IPS-18c (cell line): ENCODE results near the gene CD248.
A peak's percentile ranks its signal among the peaks of the same experiment; 100 is the strongest.

ENCODE experiments used
- H3K4me3 ChIP-seq: 2 replicates; pipeline ENCODE4 v1.7.0; 2013; ENCODE audit warnings: low read depth, mild to moderate bottlenecking, low read length, moderate library complexity; ENCODE audit not compliant: insufficient read depth
- H3K9me3 ChIP-seq: one replicate; pipeline ENCODE4 v1.6.1; 2013; ENCODE audit warnings: mild to moderate bottlenecking, low read length, moderate library complexity; ENCODE audit not compliant: control insufficient read depth, insufficient read depth

The CD248 gene

GRCh38 chr11:66344550-66345315 lies 27.9 kb upstream of the CD248 start, which contains the start of gene BRMS1:
Gene BRMS1 (minus strand): TSS chr11:66345104. CDS start chr11:66342234, 2,870 bp downstream.
- Histone ChIP-seq H3K9me3 (no peaks in the 10 kb centered on the region), H3K4me3 (peak within 1 kb of the TSS; percentile 99)

DNA sequence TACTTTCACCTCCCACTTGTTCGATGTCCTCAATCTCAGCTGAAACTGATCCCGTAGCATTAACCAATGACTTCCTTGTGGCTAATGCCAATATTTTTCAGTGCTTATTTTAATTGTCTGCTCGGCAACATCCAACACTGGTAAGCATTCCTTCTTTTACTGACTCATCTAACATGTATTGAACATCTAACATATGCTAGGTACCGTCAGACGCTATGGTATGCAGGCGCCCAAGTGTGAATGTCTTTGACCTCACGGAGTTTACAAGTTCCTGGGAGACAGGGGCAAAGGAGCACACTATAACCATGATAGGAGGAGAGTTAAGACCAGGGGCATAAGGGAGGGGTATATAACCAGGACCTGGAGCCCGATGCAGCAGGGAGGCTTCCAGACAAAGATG lies 26.3 kb upstream of the CD248 start:
- Histone ChIP-seq H3K9me3 (no peaks in the 10 kb centered on the region), H3K4me3 (no peak overlapping the region)

DNA sequence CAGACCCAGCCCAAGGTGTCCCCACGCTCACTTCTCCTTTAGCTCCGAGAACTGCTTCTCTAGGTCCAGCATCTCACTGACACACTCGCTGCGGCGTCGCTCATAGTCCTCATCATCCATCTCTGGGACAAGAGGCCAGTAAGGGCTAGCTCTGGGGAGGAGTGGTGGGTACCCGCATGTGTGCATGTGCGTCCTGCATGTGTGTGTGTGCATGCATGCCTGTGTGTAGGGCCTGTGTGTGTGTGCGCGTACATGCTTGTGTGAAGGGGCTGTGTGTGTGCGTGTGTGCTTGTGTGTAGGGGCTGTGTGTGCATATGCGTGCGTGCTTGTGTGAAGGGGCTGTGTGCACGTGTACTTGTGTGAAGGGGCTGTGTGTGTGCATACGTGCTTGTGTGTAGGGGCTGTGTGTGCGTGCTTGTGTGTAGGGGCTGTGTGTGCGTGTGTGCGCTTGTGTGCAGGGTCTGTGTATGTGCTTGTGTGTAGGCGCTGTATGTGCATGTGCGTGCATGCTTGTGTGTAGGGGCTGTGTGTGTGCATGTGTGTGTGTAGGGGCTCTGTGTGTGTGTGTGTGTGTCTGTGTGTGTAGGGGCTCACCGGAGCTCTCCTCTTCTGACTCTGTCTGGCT lies 24.8 kb upstream of the CD248 start:
- Histone ChIP-seq H3K9me3 (no peaks in the 10 kb centered on the region), H3K4me3 (no peak overlapping the region)

DNA sequence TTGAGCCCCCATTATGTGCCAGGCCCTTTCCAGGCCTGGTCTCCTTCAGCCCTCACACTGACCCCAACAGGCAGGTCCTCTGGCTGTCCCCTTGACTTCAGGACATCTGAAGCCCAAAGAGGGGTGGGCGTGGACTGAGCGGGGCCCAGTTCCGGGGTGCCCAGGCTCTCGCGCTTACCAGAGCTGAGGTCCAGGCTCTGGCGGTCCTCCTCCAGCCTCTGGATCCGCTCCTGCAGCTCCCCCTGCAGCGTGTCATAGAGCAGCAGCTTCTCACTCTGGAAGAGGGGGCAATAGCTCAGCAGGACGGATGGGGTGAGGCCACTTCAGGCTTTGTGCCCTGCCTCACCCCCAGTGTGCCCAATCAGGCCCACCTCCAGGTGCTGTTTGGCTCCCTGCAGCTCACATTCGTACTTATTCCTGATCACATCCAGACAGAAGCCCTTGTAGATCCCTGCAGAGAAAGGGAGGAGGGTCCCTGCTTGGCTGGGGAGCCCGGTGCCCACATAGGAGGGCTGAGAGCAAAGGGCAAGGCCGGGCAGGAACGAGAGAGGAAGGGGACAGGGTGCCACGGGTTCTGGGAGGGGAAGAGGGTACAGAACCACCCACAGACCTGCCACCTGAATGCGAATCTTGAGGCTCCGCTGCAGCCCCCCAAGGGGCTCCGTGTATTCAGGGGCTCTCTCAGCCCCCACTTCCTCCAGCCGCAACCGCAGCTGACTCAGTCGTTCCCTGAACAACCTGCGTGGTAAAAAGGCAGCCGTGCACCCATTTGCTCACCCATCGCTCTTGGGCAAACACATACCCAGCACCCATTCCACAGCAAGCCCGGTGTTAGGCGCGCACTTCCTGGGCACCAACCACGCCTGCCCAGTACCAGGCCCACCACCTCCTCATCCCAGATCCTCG lies 24.0 kb upstream of the CD248 start:
- H3K9me3 ChIP-seq, result no peaks in the 10 kb centered on the region
- H3K4me3 ChIP-seq, result no peak overlapping the region

GRCh38 chr11:66339686-66340483 lies 23.0 kb upstream of the CD248 start:
- Histone ChIP-seq H3K4me3 (no peak overlapping the region), H3K9me3 (peaks cover 2% of the 10 kb centered on the region)

DNA sequence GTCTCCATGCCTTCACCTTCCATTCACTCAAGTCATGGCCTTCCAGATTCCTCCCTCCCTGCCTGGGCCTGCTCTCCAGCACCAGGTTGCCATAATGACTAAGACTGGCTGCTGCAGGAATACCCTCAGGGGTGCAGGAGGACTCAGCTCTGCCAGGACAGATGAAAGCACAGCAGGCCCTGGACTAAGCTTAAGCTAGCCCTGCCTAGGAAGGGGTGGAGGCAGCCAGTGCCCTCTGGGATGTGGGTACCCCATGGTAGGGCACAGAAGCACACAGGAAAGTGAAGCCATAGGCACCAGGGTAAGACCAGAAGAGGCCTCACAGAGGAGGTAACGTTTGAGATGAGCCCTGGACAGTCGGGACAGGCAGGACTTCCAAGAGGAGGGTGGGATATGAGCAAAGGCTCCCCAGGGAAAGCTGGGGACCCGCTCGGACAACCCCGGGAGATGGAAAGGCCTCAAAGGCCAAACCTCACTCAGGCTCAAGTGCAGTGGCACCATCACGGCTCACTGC lies 22.4 kb upstream of the CD248 start:
- no peak overlapping the region for H3K4me3 ChIP-seq

GRCh38 chr11:66338276-66339161 lies 21.7 kb upstream of the CD248 start:
- Histone ChIP-seq H3K4me3 (no peak overlapping the region), H3K9me3 (peaks cover 2% of the 10 kb centered on the region)

More for the DNA sequence above, 22.4 kb upstream of the CD248 start:
- peaks cover 2% of the 10 kb centered on the region for H3K9me3 ChIP-seq

- Histone ChIP-seq H3K9me3 (peaks cover 5% of the 10 kb centered on the region), H3K4me3 (no peak overlapping the region)
Observed at GRCh38 chr11:66337103-66337899, 20.5 kb upstream of the CD248 start.

- H3K4me3 ChIP-seq, result peak within 1 kb of the TSS; percentile 44
- H3K9me3 ChIP-seq, result peaks cover 5% of the 10 kb centered on the region
Observed at GRCh38 chr11:66336234-66337102, 19.6 kb upstream of the CD248 start, which contains the start of gene RIN1. Gene RIN1 (minus strand): TSS chr11:66336434. CDS start chr11:66336402, 32 bp downstream.

DNA sequence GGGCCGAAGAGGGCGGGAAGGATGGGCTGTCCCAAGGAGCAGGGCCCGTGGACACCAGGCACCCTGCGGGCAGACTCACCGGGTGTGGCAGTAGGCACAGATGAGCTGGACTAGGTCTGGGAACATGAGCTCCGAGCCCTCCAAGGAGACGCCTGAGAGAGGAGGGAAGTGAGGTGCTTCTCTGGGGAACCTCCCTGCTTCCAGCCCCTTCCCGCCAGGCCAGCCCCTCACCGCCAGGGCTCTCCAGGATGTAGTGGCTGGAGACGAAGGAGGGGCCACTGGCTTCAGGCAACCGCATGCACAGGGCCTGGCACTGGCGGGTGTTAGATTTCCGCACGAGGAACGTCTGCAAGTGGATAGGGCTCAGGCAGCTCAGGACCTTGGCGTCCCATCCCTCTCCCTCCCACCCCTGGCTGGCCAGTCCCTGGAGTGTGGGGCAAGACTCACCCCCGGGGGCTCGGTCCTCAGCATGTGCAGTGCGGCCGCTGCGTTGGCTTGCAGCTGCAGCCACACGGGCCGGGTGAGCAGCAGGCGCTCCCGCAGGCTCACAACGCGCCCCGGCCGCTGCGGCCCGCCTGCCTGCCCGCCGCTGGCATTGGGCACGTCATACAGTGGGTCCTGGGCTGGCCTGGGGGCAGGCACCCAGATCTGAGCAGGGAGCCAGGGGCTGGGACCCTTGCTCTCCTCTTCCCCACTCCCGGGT lies 18.8 kb upstream of the CD248 start:
- H3K9me3 ChIP-seq, result peaks cover 5% of the 10 kb centered on the region
- H3K4me3 ChIP-seq, result peak overlapping the region; percentile 44

DNA sequence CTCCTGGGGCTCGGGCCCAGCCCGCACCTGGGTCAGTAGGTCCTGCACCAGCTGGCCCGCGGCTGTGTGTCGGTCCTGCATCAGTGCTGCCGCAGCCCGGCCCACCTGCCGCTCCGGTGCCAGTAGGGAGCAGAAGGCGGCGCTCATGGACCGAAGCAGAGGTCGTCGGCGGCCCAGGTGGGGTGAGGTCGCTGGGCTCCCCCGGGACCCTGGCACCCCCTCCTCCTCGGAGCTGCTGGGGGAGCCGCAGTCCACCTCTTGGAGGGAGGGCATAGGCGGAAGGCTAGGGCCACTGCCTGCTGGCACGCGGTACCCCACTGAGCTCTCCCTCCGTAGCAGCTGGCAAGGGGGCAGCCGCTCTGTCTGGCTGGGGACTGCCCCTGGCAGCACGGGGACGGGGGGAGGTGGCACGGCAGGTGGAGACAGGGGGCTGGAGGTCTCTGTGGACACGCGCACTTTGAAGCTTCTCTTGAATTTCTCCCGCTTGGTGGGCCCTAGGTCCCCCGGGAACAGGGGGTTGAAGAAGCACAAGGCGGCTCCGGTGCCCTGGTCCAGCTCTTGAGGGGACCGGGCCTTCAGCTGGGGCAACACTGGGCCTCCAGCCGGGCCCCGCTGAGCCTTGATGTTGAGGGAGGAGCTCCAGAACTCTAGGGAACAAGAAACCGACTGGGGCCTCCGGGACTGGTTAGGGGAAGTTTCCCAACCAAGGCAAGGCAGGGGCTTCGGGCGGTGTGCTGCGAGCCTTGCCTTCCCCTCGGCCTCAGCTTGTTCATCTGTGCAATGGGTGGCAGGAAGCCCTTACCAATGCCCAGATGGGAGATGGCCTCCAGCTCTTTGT lies 18.0 kb upstream of the CD248 start:
- Histone ChIP-seq H3K4me3 (no peak overlapping the region), H3K9me3 (peaks cover 5% of the 10 kb centered on the region)

GRCh38 chr11:66333896-66334604 lies 17.2 kb upstream of the CD248 start:
- no peak overlapping the region for H3K4me3 ChIP-seq

More at GRCh38 chr11:66333896-66334604, 17.2 kb upstream of the CD248 start:
- H3K9me3 ChIP-seq, result peaks cover 5% of the 10 kb centered on the region
